Ovary (tissue), 3 donors: ENCODE measurements around the gene ZNF546.

Experiments
- CTCF ChIP-seq, 3 donors: fragments of 450-650 bp in 2 of 3; fragments of 200-600 bp in 1 of 3; IDR thresholded peaks; one replicate each; pipeline versions ENCODE4 v1.5.1 to v1.8.0; 2016 to 2022; ENCODE audit warnings: antibody characterized with exemption in 3 of 3, mild to moderate bottlenecking in 1 of 3
- EP300 ChIP-seq: sonication (generic); formaldehyde crosslinking; IDR thresholded peaks from one replicate; pipeline ENCODE4 v1.6.1; 2017; ENCODE audit warnings: antibody characterized with exemption
- POLR2A ChIP-seq: fragments of 450-650 bp; IDR thresholded peaks from one replicate; pipeline ENCODE4 v1.6.1; 2017; ENCODE audit warnings: antibody characterized with exemption, mild to moderate bottlenecking, moderate library complexity
- donor health status: DM: no; HTN: no; CAD: no.

GRCh38 chr19:39987596-39987995 is 9.3 kb upstream of the ZNF546 start:
- TF ChIP-seq CTCF (IDR thresholded peaks at IDR 0.05) (no peak), EP300 (no peak), POLR2A (no peak)
